IMR-90 (cell line): ENCODE results near the gene PIRT. TPM values are rescaled to one million over a fixed set of nuclear protein-coding genes. Genes with fewer than 3 reads are reported as not detected.

Experiments
- ATAC-seq: fragments of 200-7000 bp; cut with Tn5 transposase; 2 replicates; pipeline ENCODE4 v1.9.1; 2020; ENCODE audit warnings: low read depth, mild to moderate bottlenecking, moderate library complexity
- BruUV-seq: library from RNA; stranded (reverse); fragments of 400-500 nt; replicated peaks from 2 replicates; lab custom pipeline; 2021; lab: Mats Ljungman, UMichigan
- CTCF ChIA-PET: fragments of 300-600 bp; formaldehyde crosslinking; extraction: SDS; loops from one replicate; lab custom pipeline; 2021; ENCODE audit warnings: antibody characterized with exemption; lab: Yijun Ruan, JAX
- POLR2A ChIA-PET: fragments of 300-600 bp; sonication (Branson Sonifier 250); formaldehyde crosslinking; loops from one replicate; lab custom pipeline; 2022; ENCODE audit warnings: antibody characterized with exemption; ENCODE audit not compliant: unreplicated experiment; lab: Charles Lee
- DNase-seq: peaks from one replicate; pipeline ENCODE4 v3.0.0; 2013
- H2AFZ ChIP-seq: replicated peaks from 2 replicates; pipeline ENCODE3; 2013; ENCODE audit warnings: low read length, mild to moderate bottlenecking; ENCODE audit not compliant: poor library complexity
- H2AK5ac ChIP-seq: 2 replicates; pipeline ENCODE4 v1.6.1; 2013; ENCODE audit warnings: low read depth, low read length, inconsistent platforms
- H2AK9ac ChIP-seq: replicated peaks from 2 replicates; pipeline ENCODE3; 2013; ENCODE audit warnings: mild to moderate bottlenecking, low read depth, low read length, moderate library complexity; ENCODE audit not compliant: poor library complexity
- H2BK120ac ChIP-seq: 2 replicates; pipeline ENCODE4 v1.6.1; 2013; ENCODE audit warnings: low read depth, low read length, inconsistent platforms
- H2BK15ac ChIP-seq: 3 replicates; pipeline ENCODE4 v1.6.1; 2013; ENCODE audit warnings: low read depth, low read length, inconsistent platforms
- H2BK20ac ChIP-seq: 2 replicates; pipeline ENCODE4 v1.6.1; 2013; ENCODE audit warnings: low read depth, mild to moderate bottlenecking, inconsistent platforms, low read length, moderate library complexity
- H2BK5ac ChIP-seq: 2 replicates; pipeline ENCODE4 v1.6.1; 2013; ENCODE audit warnings: mild to moderate bottlenecking, low read depth, low read length, inconsistent platforms; ENCODE audit not compliant: poor library complexity, severe bottlenecking
- H3K14ac ChIP-seq: replicated peaks from 2 replicates; pipeline ENCODE4 v1.6.1; 2013; ENCODE audit warnings: low read depth, low read length, inconsistent platforms
- H3K18ac ChIP-seq: 2 replicates; pipeline ENCODE4 v1.6.1; 2013; ENCODE audit warnings: low read depth, low read length, control low read depth
- H3K23ac ChIP-seq: 2 replicates; pipeline ENCODE4 v1.6.1; 2013; ENCODE audit warnings: low read depth, low read length, inconsistent platforms
- H3K27ac ChIP-seq: 2 replicates; pipeline ENCODE4 v1.5.1; 2013; ENCODE audit warnings: mild to moderate bottlenecking, control low read depth, low read length; ENCODE audit not compliant: insufficient read depth
- H3K27me3 ChIP-seq: 2 replicates; pipeline ENCODE4 v1.6.1; 2013; ENCODE audit warnings: low read length; ENCODE audit not compliant: control insufficient read depth, insufficient read depth
- H3K36me3 ChIP-seq: 2 replicates; pipeline ENCODE4 v1.6.1; 2013; ENCODE audit warnings: low read length, mixed read lengths; ENCODE audit not compliant: control insufficient read depth, insufficient read depth
- H3K4ac ChIP-seq: 2 replicates; pipeline ENCODE4 v1.6.1; 2013; ENCODE audit warnings: low read depth, low read length, inconsistent platforms
- H3K4me1 ChIP-seq: 2 replicates; pipeline ENCODE4 v1.6.1; 2013; ENCODE audit warnings: low read length, mixed read lengths; ENCODE audit not compliant: control insufficient read depth, insufficient read depth
- H3K4me2 ChIP-seq: 2 replicates; pipeline ENCODE4 v1.6.1; 2013; ENCODE audit warnings: low read depth, mild to moderate bottlenecking, control low read depth, low read length, moderate library complexity
- H3K4me3 ChIP-seq: 2 replicates; pipeline ENCODE4 v1.5.1; 2013; ENCODE audit warnings: low read depth, mild to moderate bottlenecking, control low read depth, low read length, moderate library complexity; ENCODE audit not compliant: insufficient read depth
- H3K56ac ChIP-seq: 2 replicates; pipeline ENCODE4 v1.6.1; 2013; ENCODE audit warnings: low read length, inconsistent platforms; ENCODE audit not compliant: insufficient read depth; ENCODE audit errors: extremely low read depth
- H3K79me1 ChIP-seq, 2 experiments: 2 replicates each; pipeline ENCODE4 v1.6.1; 2013; ENCODE audit warnings: low read length in 2 of 2, inconsistent platforms in 1 of 2, low read depth in 1 of 2
- H3K9ac ChIP-seq: 2 replicates; pipeline ENCODE4 v1.6.1; 2013; ENCODE audit warnings: low read depth, low read length, control low read depth
- H3K9me1 ChIP-seq: 2 replicates; pipeline ENCODE4 v1.6.1; 2013; ENCODE audit warnings: low read length, inconsistent platforms; ENCODE audit not compliant: insufficient read depth
- H3K9me3 ChIP-seq: 2 replicates; pipeline ENCODE4 v1.6.1; 2013; ENCODE audit warnings: low read length; ENCODE audit not compliant: control insufficient read depth, insufficient read depth
- H4K20me1 ChIP-seq: 2 replicates; pipeline ENCODE4 v1.6.1; 2013; ENCODE audit warnings: low read length, inconsistent platforms; ENCODE audit not compliant: insufficient read depth
- H4K5ac ChIP-seq: 2 replicates; pipeline ENCODE4 v1.6.1; 2013; ENCODE audit warnings: mild to moderate bottlenecking, low read depth, low read length, control low read depth
- H4K8ac ChIP-seq, 2 experiments: 2 replicates each; pipeline ENCODE4 v1.6.1; 2013; ENCODE audit warnings: low read depth in 2 of 2, low read length in 2 of 2, control low read depth in 1 of 2, inconsistent platforms in 1 of 2
- H4K91ac ChIP-seq: 2 replicates; pipeline ENCODE4 v1.6.1; 2013; ENCODE audit warnings: low read depth, low read length, inconsistent platforms; ENCODE audit not compliant: insufficient read depth
- CHD1 ChIP-seq: IDR thresholded peaks from 2 replicates; pipeline ENCODE4 v1.6.1; 2012; ENCODE audit warnings: low read depth, low read length, improper control_type of control experiment
- MAZ ChIP-seq: IDR thresholded peaks from 2 replicates; pipeline ENCODE4 v1.6.1; 2012; ENCODE audit warnings: low read depth, mild to moderate bottlenecking, low read length, improper control_type of control experiment, moderate library complexity, borderline replicate concordance
- MXI1 ChIP-seq: IDR thresholded peaks from 2 replicates; pipeline ENCODE4 v1.6.1; 2012; ENCODE audit warnings: low read depth, mild to moderate bottlenecking, low read length, moderate library complexity, borderline replicate concordance
- SMC3 ChIP-seq: fragments of 150-350 bp; IDR thresholded peaks from 2 replicates; pipeline ENCODE4 v1.6.1; 2016; ENCODE audit warnings: low read depth, mild to moderate bottlenecking, antibody characterized with exemption, low read length, moderate library complexity
- whole genome bisulfite sequencing, 2 experiments: methylation state at CpG; one replicate each; pipeline versions ENCODE4 v1.1.5 to v1.1.7; 2013; ENCODE audit warnings: missing lambda C conversion rate in 2 of 2; ENCODE audit not compliant: insufficient read length in 1 of 2; ENCODE audit errors: extremely low coverage in 2 of 2; 5-methylcytosine and 5-hydroxymethylcytosine counted together
- dilution Hi-C: fragments of 300-500 bp; cut with HindIII; formaldehyde crosslinking; loops from one replicate; pipeline ENCODE4 v1.14.3; 2018; ENCODE audit warnings: low sequenced_read_pairs; ENCODE audit not compliant: unreplicated experiment
- in situ Hi-C: fragments of 300-500 bp; cut with MboI; formaldehyde crosslinking; loops from 3 replicates; pipeline ENCODE4 v1.14.3; 2019; ENCODE audit warnings: low sequenced_read_pairs, inconsistent platforms, mixed read lengths
- intact Hi-C: fragments of 100-400 bp; cut with micrococcal nuclease; formaldehyde crosslinking; loops from 2 replicates; pipeline ENCODE4 v1.10.0; 2022
- polyA plus RNA-seq, 3 experiments: library from polyadenylated mRNA; depleted of rRNA; stranded (reverse); fragments of >200 nt; gene quantifications; 2 replicates each; pipeline ENCODE4 v1.2.3, GENCODE V29; 2012; ENCODE audit warnings: low replicate concordance in 1 of 3
- total RNA-seq: library from RNA; depleted of rRNA; stranded (reverse); fragments of >200 nt; gene quantifications from 2 replicates; pipeline ENCODE4 v1.2.3, GENCODE V29; 2012

The PIRT gene
- total and polyA plus RNA-seq, 2 of the 4 experiments (the other 2 are of a cell fraction): not detected

- H3K4ac ChIP-seq: no peak overlapping the region
- ATAC-seq: no peak
- H3K14ac ChIP-seq: no peak overlapping the region
- no peaks in the 10 kb centered on the region for H3K9me1 ChIP-seq
- H3K79me1 ChIP-seq: no peaks in the 10 kb centered on the region
- in situ Hi-C loops: no loop called here
- no peak overlapping the region for H3K56ac ChIP-seq
- no peak overlapping the region for H2BK120ac ChIP-seq
- dilution Hi-C loops: no loop called here
- H4K5ac ChIP-seq: no peak overlapping the region
- H2BK5ac ChIP-seq: no peak overlapping the region
- no peak overlapping the region for H2AK5ac ChIP-seq
- no peak overlapping the region for H2AK9ac ChIP-seq
- POLR2A ChIA-PET: no interaction called here
- H3K27ac ChIP-seq: no peak overlapping the region
- H3K36me3 ChIP-seq: no peaks in the 10 kb centered on the region
- no peaks in the 10 kb centered on the region for H3K4me1 ChIP-seq
- H4K91ac ChIP-seq: no peak overlapping the region
- DNase-seq: no peak
- intact Hi-C loops: no loop called here
- no peak for TF ChIP-seq MAZ
- TF ChIP-seq MXI1: no peak
- TF ChIP-seq CHD1: no peak
- TF ChIP-seq SMC3: no peak
- no peaks in the 10 kb centered on the region for H3K9me3 ChIP-seq
- no peak overlapping the region for H3K9ac ChIP-seq
- no peak overlapping the region for H2BK20ac ChIP-seq
- no peaks in the 10 kb centered on the region for H3K27me3 ChIP-seq
- H2BK15ac ChIP-seq: no peak overlapping the region
- no peak overlapping the region for H2AFZ ChIP-seq
- H3K18ac ChIP-seq: no peak overlapping the region
- no peak overlapping the region for H4K8ac ChIP-seq
- CTCF ChIA-PET: no interaction called here
- H4K20me1 ChIP-seq: no peaks in the 10 kb centered on the region
- 100% methylated on average over 1 of the region's 5 CpGs; no CpG with 5 or more reads in 1 of the 2 experiments for WGBS, 2 experiments
- H3K4me3 ChIP-seq: no peak overlapping the region
- no peak overlapping the region for H3K23ac ChIP-seq
- H3K4me2 ChIP-seq: no peak overlapping the region
- BruUV-seq: no TSS peak
Observed at GRCh38 chr17:10815319-10815718, 22.6 kb downstream of the PIRT start.
